RPMI8226 (cell line): ENCODE data around the gene RAB30.

Experiments
- DNase-seq: peaks from one replicate; pipeline ENCODE4 v3.0.0-alpha.2; 2015

Gene RAB30

GRCh38 chr11:83070044-83070701 is 1.5 kb downstream of the RAB30 start:
- DNase-seq: no peak

- DNase-seq: peak; percentile 63
These were observed 2.2 kb downstream of the RAB30 start for GRCh38 chr11:83069441-83070043.

- no peak for DNase-seq
These were observed 3.1 kb downstream of the RAB30 start for GRCh38 chr11:83068568-83068967.

- peak; percentile 34 for DNase-seq
These were observed 7.7 kb downstream of the RAB30 start for GRCh38 chr11:83064011-83064410.

GRCh38 chr11:83063073-83063754 is 8.5 kb downstream of the RAB30 start:
- DNase-seq: peak; percentile 89

GRCh38 chr11:83061883-83062282 is 9.8 kb downstream of the RAB30 start:
- DNase-seq: peak; percentile 84

GRCh38 chr11:83060965-83061364 is 10.7 kb downstream of the RAB30 start:
- DNase-seq: no peak

- no peak for DNase-seq
These were observed 14.0 kb downstream of the RAB30 start for GRCh38 chr11:83057721-83058120.

- DNase-seq: no peak
These were observed 15.1 kb downstream of the RAB30 start for GRCh38 chr11:83056611-83057010.

- DNase-seq: no peak
These were observed 15.5 kb downstream of the RAB30 start for GRCh38 chr11:83056204-83056603.

- DNase-seq: peak; percentile 95
These were observed 16.8 kb downstream of the RAB30 start for GRCh38 chr11:83054904-83055380.

GRCh38 chr11:83054001-83054400 is 17.7 kb downstream of the RAB30 start:
- DNase-seq: no peak

- DNase-seq: no peak
These were observed 19.7 kb downstream of the RAB30 start for GRCh38 chr11:83051760-83052671.

GRCh38 chr11:83047515-83048225 is 24.0 kb downstream of the RAB30 start:
- DNase-seq: peak; percentile 61

GRCh38 chr11:83046621-83047172 is 25.0 kb downstream of the RAB30 start:
- no peak for DNase-seq

- DNase-seq: no peak
These were observed 26.6 kb downstream of the RAB30 start for GRCh38 chr11:83044958-83045712.

- DNase-seq: no peak
These were observed 28.6 kb downstream of the RAB30 start for GRCh38 chr11:83042964-83043711.

GRCh38 chr11:83041126-83041525 is 30.6 kb downstream of the RAB30 start:
- no peak for DNase-seq

- no peak for DNase-seq
These were observed 32.1 kb downstream of the RAB30 start for GRCh38 chr11:83039566-83039965.

- no peak for DNase-seq
These were observed 33.8 kb downstream of the RAB30 start for GRCh38 chr11:83037877-83038276.
